K562 (cell line): ENCODE measurements around the gene TMEM61. TPM values are rescaled to one million over a fixed set of nuclear protein-coding genes. Genes with fewer than 3 reads are reported as not detected.

ENCODE experiments used
- FOXK1 ChIP-seq: sonication (generic); formaldehyde crosslinking; IDR thresholded peaks from 2 replicates; pipeline ENCODE4 v1.8.0; 2022; ENCODE audit warnings: missing genetic modification reagents, mild to moderate bottlenecking, borderline replicate concordance
- FOXM1 ChIP-seq, 2 experiments: fragments of 450-650 bp in 1 of 2; sonication (generic) in 1 of 2; formaldehyde crosslinking in 1 of 2; IDR thresholded peaks; 2 replicates each; pipeline versions ENCODE4 v1.6.1 to v1.9.0; 2017 to 2022; ENCODE audit warnings: low read depth in 2 of 2, mild to moderate bottlenecking in 2 of 2, missing genetic modification reagents in 1 of 2, moderate library complexity in 1 of 2
- HCFC1 ChIP-seq: IDR thresholded peaks from 2 replicates; pipeline ENCODE4 v1.6.1; 2012; ENCODE audit warnings: low read depth, low read length, improper control_type of control experiment
- HDGF ChIP-seq: fragments of 450-650 bp; IDR thresholded peaks from 2 replicates; pipeline ENCODE4 v1.6.1; 2016
- HNRNPUL1 ChIP-seq: fragments of 200-400 bp; formaldehyde crosslinking; IDR thresholded peaks from 2 replicates; pipeline ENCODE4 v1.6.1; 2017; ENCODE audit warnings: low read length
- MCM3 ChIP-seq: fragments of 450-650 bp; IDR thresholded peaks from 2 replicates; pipeline ENCODE4 v1.6.1; 2016
- NR0B1 ChIP-seq: fragments of 450-650 bp; IDR thresholded peaks from one replicate; pipeline ENCODE4 v1.6.1; 2018; ENCODE audit warnings: mild to moderate bottlenecking, moderate library complexity; ENCODE audit not compliant: partially characterized antibody
- NR3C1 ChIP-seq: sonication (generic); formaldehyde crosslinking; IDR thresholded peaks from 2 replicates; pipeline ENCODE4 v1.8.1; 2022; ENCODE audit warnings: missing genetic modification reagents
- PML ChIP-seq: IDR thresholded peaks from 2 replicates; pipeline ENCODE4 v1.6.1; 2012; ENCODE audit warnings: low read length, inconsistent platforms
- RHOXF2B ChIP-seq: fragments of 250-450 bp; sonication (Bioruptor Pico); conservative IDR thresholded peaks from 2 replicates; pipeline ENCODE4 v1.5.1; 2021
- SLC30A9 ChIP-seq: fragments of 250-450 bp; sonication (Bioruptor Pico); IDR thresholded peaks from 2 replicates; pipeline ENCODE4 v1.8.0; 2022; ENCODE audit warnings: mild to moderate bottlenecking, moderate library complexity
- SREBF2 ChIP-seq: sonication (generic); formaldehyde crosslinking; IDR thresholded peaks from 2 replicates; pipeline ENCODE4 v1.4.0; 2020; ENCODE audit warnings: mild to moderate bottlenecking, missing genetic modification reagents
- TGIF2 ChIP-seq: sonication (generic); formaldehyde crosslinking; IDR thresholded peaks from 2 replicates; pipeline ENCODE4 v1.8.1; 2022; ENCODE audit warnings: mild to moderate bottlenecking, missing genetic modification reagents, moderate library complexity
- ZEB2 ChIP-seq: fragments of 450-650 bp; IDR thresholded peaks from 2 replicates; pipeline ENCODE4 v1.6.1; 2016
- ZNF146 ChIP-seq: IDR thresholded peaks from one replicate; pipeline ENCODE4 v1.6.1; 2018; ENCODE audit warnings: missing compliant biosample characterization; ENCODE audit not compliant: unreplicated experiment
- ZNF668 ChIP-seq: fragments of 250-450 bp; sonication (Bioruptor Pico); IDR thresholded peaks from 2 replicates; pipeline ENCODE4 v1.8.0; 2022; ENCODE audit warnings: mild to moderate bottlenecking, inconsistent platforms
- ZNF740 ChIP-seq, 3 experiments: fragments of 200-800 bp in 1 of 3; sonication (Bioruptor generic) in 1 of 3; sonication (generic) in 1 of 3; formaldehyde crosslinking in 1 of 3; IDR thresholded peaks; 2 replicates each; pipeline versions ENCODE4 v1.6.1 to v1.8.0; 2016 to 2022; ENCODE audit warnings: mild to moderate bottlenecking in 2 of 3, missing compliant biosample characterization in 2 of 3, missing genetic modification characterization in 2 of 3, missing genetic modification reagents in 1 of 3
- polyA plus RNA-seq, 8 experiments: library from polyadenylated mRNA; depleted of rRNA in 4 of 8; stranded (reverse) in 5 of 8; unstranded in 3 of 8; fragments of >200 nt; fragmentation: Nextera tagmentation in 2 of 8; fragmentation: Illumina TruSeq in 1 of 8; extraction: Ambion mirVana in 2 of 8; extraction: Trizol in 1 of 8; gene quantifications; 2 replicates each; pipeline versions ENCODE4 v1.2.1 to v1.2.3, GENCODE V29; 2011 to 2014; ENCODE audit warnings: inconsistent platforms in 1 of 8, missing spikeins in 1 of 8
- total RNA-seq, 7 experiments: library from RNA; depleted of rRNA in 6 of 7; stranded (reverse); fragments of >200 nt in 6 of 7; fragmentation: Illumina TruSeq in 2 of 7; extraction: Trizol in 2 of 7; gene quantifications; 2 replicates each; pipeline versions ENCODE4 v1.2.1 to v1.2.3, GENCODE V29; 2011 to 2021; ENCODE audit warnings: low replicate concordance in 1 of 7
- TF ChIP-seq, protein P1 (sequence below): sonication (generic); formaldehyde crosslinking; IDR thresholded peaks from 2 replicates; pipeline ENCODE4 v1.8.1; 2023; ENCODE audit warnings: mild to moderate bottlenecking, missing genetic modification reagents
- TF ChIP-seq, protein P2 (sequence below): fragments of 200-800 bp; sonication (Bioruptor generic); IDR thresholded peaks from 2 replicates; pipeline ENCODE4 v1.6.1; 2016; ENCODE audit warnings: missing genetic modification characterization, missing compliant biosample characterization

Gene TMEM61
- total and polyA plus RNA-seq, 9 of the 15 experiments (the other 6 are each of a cell fraction or from before 2014, with no cell fraction given), result not detected

GRCh38 chr1:54951810-54952226 is 28.6 kb upstream of the TMEM61 start (continued):
- TF ChIP-seq SREBF2 (no peak), ZNF740 (CRISPR knock-in tag; IDR thresholded peaks at IDR 0.05) (no peak), ZNF740 (tag; IDR thresholded peaks at IDR 0.05) (peak in 1 of 2 experiments; percentile 93; a peak in 2 of 4 replicates), HDGF (no peak), FOXK1 (no peak), ZEB2 (no peak), RHOXF2B (CRISPR knock-in tag) (no peak), TGIF2 (no peak), HNRNPUL1 (no peak), HCFC1 (no peak), SLC30A9 (no peak), NR3C1 (CRISPR knock-in tag) (no peak), PML (no peak), ZNF668 (CRISPR knock-in tag) (peak; percentile 68; the same call in 1 of the 2 replicates), MCM3 (no peak), ZNF146 (no peak), FOXM1 (IDR thresholded peaks at IDR 0.05; ENCODE audit: low read depth) (no peak), FOXM1 (CRISPR knock-in tag; IDR thresholded peaks at IDR 0.05; ENCODE audit: low read depth) (no peak), NR0B1 (no peak)
- TF ChIP-seq, protein P1, sequence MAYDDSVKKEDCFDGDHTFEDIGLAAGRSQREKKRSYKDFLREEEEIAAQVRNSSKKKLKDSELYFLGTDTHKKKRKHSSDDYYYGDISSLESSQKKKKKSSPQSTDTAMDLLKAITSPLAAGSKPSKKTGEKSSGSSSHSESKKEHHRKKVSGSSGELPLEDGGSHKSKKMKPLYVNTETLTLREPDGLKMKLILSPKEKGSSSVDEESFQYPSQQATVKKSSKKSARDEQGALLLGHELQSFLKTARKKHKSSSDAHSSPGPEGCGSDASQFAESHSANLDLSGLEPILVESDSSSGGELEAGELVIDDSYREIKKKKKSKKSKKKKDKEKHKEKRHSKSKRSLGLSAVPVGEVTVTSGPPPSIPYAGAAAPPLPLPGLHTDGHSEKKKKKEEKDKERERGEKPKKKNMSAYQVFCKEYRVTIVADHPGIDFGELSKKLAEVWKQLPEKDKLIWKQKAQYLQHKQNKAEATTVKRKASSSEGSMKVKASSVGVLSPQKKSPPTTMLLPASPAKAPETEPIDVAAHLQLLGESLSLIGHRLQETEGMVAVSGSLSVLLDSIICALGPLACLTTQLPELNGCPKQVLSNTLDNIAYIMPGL (CRISPR knock-in tag), result no peak
- TF ChIP-seq, protein P2, sequence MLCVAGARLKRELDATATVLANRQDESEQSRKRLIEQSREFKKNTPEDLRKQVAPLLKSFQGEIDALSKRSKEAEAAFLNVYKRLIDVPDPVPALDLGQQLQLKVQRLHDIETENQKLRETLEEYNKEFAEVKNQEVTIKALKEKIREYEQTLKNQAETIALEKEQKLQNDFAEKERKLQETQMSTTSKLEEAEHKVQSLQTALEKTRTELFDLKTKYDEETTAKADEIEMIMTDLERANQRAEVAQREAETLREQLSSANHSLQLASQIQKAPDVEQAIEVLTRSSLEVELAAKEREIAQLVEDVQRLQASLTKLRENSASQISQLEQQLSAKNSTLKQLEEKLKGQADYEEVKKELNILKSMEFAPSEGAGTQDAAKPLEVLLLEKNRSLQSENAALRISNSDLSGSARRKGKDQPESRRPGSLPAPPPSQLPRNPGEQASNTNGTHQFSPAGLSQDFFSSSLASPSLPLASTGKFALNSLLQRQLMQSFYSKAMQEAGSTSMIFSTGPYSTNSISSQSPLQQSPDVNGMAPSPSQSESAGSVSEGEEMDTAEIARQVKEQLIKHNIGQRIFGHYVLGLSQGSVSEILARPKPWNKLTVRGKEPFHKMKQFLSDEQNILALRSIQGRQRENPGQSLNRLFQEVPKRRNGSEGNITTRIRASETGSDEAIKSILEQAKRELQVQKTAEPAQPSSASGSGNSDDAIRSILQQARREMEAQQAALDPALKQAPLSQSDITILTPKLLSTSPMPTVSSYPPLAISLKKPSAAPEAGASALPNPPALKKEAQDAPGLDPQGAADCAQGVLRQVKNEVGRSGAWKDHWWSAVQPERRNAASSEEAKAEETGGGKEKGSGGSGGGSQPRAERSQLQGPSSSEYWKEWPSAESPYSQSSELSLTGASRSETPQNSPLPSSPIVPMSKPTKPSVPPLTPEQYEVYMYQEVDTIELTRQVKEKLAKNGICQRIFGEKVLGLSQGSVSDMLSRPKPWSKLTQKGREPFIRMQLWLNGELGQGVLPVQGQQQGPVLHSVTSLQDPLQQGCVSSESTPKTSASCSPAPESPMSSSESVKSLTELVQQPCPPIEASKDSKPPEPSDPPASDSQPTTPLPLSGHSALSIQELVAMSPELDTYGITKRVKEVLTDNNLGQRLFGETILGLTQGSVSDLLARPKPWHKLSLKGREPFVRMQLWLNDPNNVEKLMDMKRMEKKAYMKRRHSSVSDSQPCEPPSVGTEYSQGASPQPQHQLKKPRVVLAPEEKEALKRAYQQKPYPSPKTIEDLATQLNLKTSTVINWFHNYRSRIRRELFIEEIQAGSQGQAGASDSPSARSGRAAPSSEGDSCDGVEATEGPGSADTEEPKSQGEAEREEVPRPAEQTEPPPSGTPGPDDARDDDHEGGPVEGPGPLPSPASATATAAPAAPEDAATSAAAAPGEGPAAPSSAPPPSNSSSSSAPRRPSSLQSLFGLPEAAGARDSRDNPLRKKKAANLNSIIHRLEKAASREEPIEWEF (CRISPR knock-in tag), result 0 out of 2 replicates have a peak, but pooled peaks have one; percentile 71
